ENCODE results near the gene SLC25A39.
"Not testable (repeated sequence)": the region's sequence is repeated elsewhere in the genome, so short reads cannot be mapped to it uniquely, and the experiment has no call there.

SLC25A39 gene

GRCh38 chr17:44354582-44355561 is 30.2 kb upstream of the SLC25A39 start:
- peak; percentile 55 for DNase-seq (ENCODE audit: low read depth)

- no peak for DNase-seq (ENCODE audit: low read depth)
Measured at GRCh38 chr17:44353672-44354331, 29.2 kb upstream of the SLC25A39 start.

- no peak for DNase-seq (ENCODE audit: low read depth)
Measured at GRCh38 chr17:44352828-44353671, 28.4 kb upstream of the SLC25A39 start.

- no peak for DNase-seq (ENCODE audit: low read depth)
Measured at GRCh38 chr17:44351961-44352827, 27.6 kb upstream of the SLC25A39 start.

- no peak for DNase-seq (ENCODE audit: low read depth)
Measured at GRCh38 chr17:44351464-44351863, 26.8 kb upstream of the SLC25A39 start.

- peak; percentile 50 for DNase-seq (ENCODE audit: low read depth)
Measured at GRCh38 chr17:44350733-44351226, 26.2 kb upstream of the SLC25A39 start.

GRCh38 chr17:44349553-44350070 is 25.0 kb upstream of the SLC25A39 start:
- no peak for DNase-seq (ENCODE audit: low read depth)

- no peak for DNase-seq (ENCODE audit: low read depth)
Measured at GRCh38 chr17:44348988-44349364, 24.4 kb upstream of the SLC25A39 start.

- DNase-seq (ENCODE audit: low read depth), result no peak
Measured at GRCh38 chr17:44348234-44348987, 23.8 kb upstream of the SLC25A39 start.

GRCh38 chr17:44347206-44348055 is 22.8 kb upstream of the SLC25A39 start:
- not testable (repeated sequence) for DNase-seq (ENCODE audit: low read depth)

GRCh38 chr17:44346064-44346844 is 21.6 kb upstream of the SLC25A39 start:
- no peak for DNase-seq (ENCODE audit: low read depth)

- no peak for DNase-seq (ENCODE audit: low read depth)
Measured at GRCh38 chr17:44345454-44346026, 20.9 kb upstream of the SLC25A39 start.

- peak; percentile 69 for DNase-seq (ENCODE audit: low read depth)
Measured at GRCh38 chr17:44344939-44345453, 20.4 kb upstream of the SLC25A39 start, which contains the start of gene GRN. Gene GRN, plus strand, starts transcription at chr17:44345302. Its CDS starts 3,863 bp downstream, at chr17:44349165.

- no peak for DNase-seq (ENCODE audit: low read depth)
Measured at GRCh38 chr17:44343510-44344209, 19.0 kb upstream of the SLC25A39 start.

GRCh38 chr17:44340553-44340952 is 15.9 kb upstream of the SLC25A39 start:
- not testable (repeated sequence) for DNase-seq (ENCODE audit: low read depth)

GRCh38 chr17:44338702-44339101 is 14.1 kb upstream of the SLC25A39 start:
- no peak for DNase-seq (ENCODE audit: low read depth)

GRCh38 chr17:44335968-44336367 is 11.3 kb upstream of the SLC25A39 start:
- no peak for DNase-seq (ENCODE audit: low read depth)
